Measurements from ENCODE around the gene TREX2. TPM values are rescaled to one million over a fixed set of nuclear protein-coding genes. Genes with fewer than 3 reads are reported as not detected.

Gene TREX2
- polyA plus RNA-seq, 1 donor (not counting 4 experiments of a cell fraction or from before 2014, with no cell fraction given), result 0.31 TPM

DNA sequence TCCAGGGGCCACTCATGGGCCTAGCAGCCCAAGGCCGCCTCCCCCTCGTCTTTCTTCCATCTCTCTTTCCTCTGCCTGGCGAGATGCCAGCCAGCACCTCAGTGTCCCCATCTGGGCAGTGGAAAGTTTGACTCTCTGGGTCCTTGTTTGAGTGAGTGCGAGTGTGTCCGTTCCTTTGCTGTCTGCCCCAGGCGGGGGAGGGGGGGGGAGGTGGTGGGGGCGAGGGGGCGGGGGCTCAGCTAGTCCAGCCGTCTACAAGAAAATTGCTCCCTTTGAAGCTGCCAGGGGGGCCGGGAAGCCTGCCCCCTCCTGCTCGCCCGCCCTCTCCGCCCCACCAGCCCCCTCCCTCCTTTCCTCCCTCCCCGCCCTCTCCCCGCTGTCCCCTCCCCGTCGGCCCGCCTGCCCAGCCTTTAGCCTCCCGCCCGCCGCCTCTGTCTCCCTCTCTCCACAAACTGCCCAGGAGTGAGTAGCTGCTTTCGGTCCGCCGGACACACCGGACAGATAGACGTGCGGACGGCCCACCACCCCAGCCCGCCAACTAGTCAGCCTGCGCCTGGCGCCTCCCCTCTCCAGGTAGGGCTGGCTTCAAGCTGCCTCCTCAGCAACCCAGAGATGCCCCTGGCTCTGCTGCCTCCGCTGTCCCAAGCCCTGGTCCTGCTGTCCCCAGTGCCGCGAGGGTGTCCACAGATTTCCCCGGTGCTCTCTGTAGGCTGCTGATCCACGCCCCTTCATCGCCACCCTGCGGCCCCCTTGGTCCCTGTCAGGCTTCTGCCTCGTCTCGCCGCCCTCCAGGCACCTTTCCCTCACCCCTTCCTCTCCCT is 48.9 kb upstream of the TREX2 start, which contains the start of gene BGN:
Gene BGN (plus strand): TSS at position 440 of the 821 bp plus-strand sequence. CDS start 9,652 bp downstream, outside the sequence.
- H2AFZ ChIP-seq (ENCODE audit: control insufficient read depth, low read length), result peak within 1 kb of the TSS; percentile 15
- DNase-seq (ENCODE audit: low read depth, low spot score) (no peak), FAIRE-seq (no peak)
- peak within 1 kb of the TSS; percentile 41 for H3K4me2 ChIP-seq (ENCODE audit: control insufficient read depth, extremely low read depth, insufficient read depth, low read depth, low read length)
- no peaks in the 10 kb centered on the region for H3K79me2 ChIP-seq (ENCODE audit: control insufficient read depth, insufficient read depth, low read length)
- no peaks in the 10 kb centered on the region for H4K20me1 ChIP-seq (ENCODE audit: control insufficient read depth, extremely low read depth, insufficient read depth, low read length)
- dilution Hi-C loops (cut with MboI; ENCODE audit: extremely low pct_ligation_motif_present, low sequenced_read_pairs), result no loop called here
- H3K27me3 ChIP-seq (ENCODE audit: control insufficient read depth, extremely low read depth, insufficient read depth, low read length), result peaks cover 33% of the 10 kb centered on the region
- no peak within 1 kb of the TSS for H3K27ac ChIP-seq (ENCODE audit: control insufficient read depth, insufficient read depth, low read length)
- H3K9me1 ChIP-seq (ENCODE audit: control insufficient read depth, extremely low read depth, insufficient read depth, low read length), result no peaks in the 10 kb centered on the region
- H3K4me1 ChIP-seq (ENCODE audit: control insufficient read depth, extremely low read depth, insufficient read depth, low read length), result peaks cover 2% of the 10 kb centered on the region
- H3K9ac ChIP-seq (ENCODE audit: control insufficient read depth, extremely low read depth, insufficient read depth, low read length), result no peak within 1 kb of the TSS
- H3K9me3 ChIP-seq (ENCODE audit: control insufficient read depth, low read depth, low read length), result no peaks in the 10 kb centered on the region
- H3K36me3 ChIP-seq (ENCODE audit: control insufficient read depth in 2 of 2, extremely low read depth in 1 of 2, insufficient read depth in 2 of 2, low read length in 2 of 2), result no peaks in the 10 kb centered on the region
- peak within 1 kb of the TSS in 1 of 3 experiments; percentile 27 for H3K4me3 ChIP-seq (ENCODE audit: control insufficient read depth in 2 of 3, extremely low read depth in 1 of 3, insufficient read depth in 2 of 3, low read depth in 1 of 3, low read length in 3 of 3)
- TF ChIP-seq, protein P1, sequence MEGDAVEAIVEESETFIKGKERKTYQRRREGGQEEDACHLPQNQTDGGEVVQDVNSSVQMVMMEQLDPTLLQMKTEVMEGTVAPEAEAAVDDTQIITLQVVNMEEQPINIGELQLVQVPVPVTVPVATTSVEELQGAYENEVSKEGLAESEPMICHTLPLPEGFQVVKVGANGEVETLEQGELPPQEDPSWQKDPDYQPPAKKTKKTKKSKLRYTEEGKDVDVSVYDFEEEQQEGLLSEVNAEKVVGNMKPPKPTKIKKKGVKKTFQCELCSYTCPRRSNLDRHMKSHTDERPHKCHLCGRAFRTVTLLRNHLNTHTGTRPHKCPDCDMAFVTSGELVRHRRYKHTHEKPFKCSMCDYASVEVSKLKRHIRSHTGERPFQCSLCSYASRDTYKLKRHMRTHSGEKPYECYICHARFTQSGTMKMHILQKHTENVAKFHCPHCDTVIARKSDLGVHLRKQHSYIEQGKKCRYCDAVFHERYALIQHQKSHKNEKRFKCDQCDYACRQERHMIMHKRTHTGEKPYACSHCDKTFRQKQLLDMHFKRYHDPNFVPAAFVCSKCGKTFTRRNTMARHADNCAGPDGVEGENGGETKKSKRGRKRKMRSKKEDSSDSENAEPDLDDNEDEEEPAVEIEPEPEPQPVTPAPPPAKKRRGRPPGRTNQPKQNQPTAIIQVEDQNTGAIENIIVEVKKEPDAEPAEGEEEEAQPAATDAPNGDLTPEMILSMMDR (optimal IDR thresholded peaks at IDR 0.05 in 1 of 3, IDR thresholded peaks at IDR 0.05 in 1 of 3, conservative IDR thresholded peaks at IDR 0.05 in 1 of 3; ENCODE audit: extremely low read depth in 1 of 3, insufficient read depth in 2 of 3, low read length in 3 of 3), result no peak

DNA sequence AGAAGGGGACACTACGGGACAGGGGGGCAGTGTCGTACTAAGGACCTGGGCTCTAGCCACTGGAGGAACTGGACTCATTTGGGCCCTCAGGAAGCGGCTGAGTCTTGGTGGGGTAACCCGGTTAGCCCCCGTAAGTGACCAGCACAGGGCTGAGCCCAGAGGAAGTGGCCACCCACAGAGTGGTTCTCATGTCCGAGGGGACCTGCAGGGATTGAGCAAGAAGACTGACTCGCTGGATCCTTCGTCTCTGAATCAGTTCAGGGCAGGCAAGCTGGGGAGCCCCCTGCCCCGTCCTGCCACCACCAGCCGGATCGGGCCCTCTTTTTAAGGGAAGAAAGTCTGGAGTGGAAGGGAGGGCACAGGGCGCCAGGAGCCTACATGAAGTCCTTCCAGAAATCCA is 48.2 kb upstream of the TREX2 start:
- Histone ChIP-seq H3K4me2 (ENCODE audit: control insufficient read depth, extremely low read depth, insufficient read depth, low read depth, low read length) (no peak overlapping the region), H2AFZ (ENCODE audit: control insufficient read depth, low read length) (no peak overlapping the region), H3K9me1 (ENCODE audit: control insufficient read depth, extremely low read depth, insufficient read depth, low read length) (no peaks in the 10 kb centered on the region), H3K4me3 (ENCODE audit: control insufficient read depth in 2 of 3, extremely low read depth in 1 of 3, insufficient read depth in 2 of 3, low read depth in 1 of 3, low read length in 3 of 3) (no peak overlapping the region), H3K79me2 (ENCODE audit: control insufficient read depth, insufficient read depth, low read length) (no peaks in the 10 kb centered on the region), H3K9ac (ENCODE audit: control insufficient read depth, extremely low read depth, insufficient read depth, low read length) (no peak overlapping the region), H3K27ac (ENCODE audit: control insufficient read depth, insufficient read depth, low read length) (no peak overlapping the region), H3K36me3 (ENCODE audit: control insufficient read depth in 2 of 2, extremely low read depth in 1 of 2, insufficient read depth in 2 of 2, low read length in 2 of 2) (no peaks in the 10 kb centered on the region), H4K20me1 (ENCODE audit: control insufficient read depth, extremely low read depth, insufficient read depth, low read length) (no peaks in the 10 kb centered on the region), H3K4me1 (ENCODE audit: control insufficient read depth, extremely low read depth, insufficient read depth, low read length) (peaks cover 2% of the 10 kb centered on the region), H3K27me3 (ENCODE audit: control insufficient read depth, extremely low read depth, insufficient read depth, low read length) (peaks cover 26% of the 10 kb centered on the region), H3K9me3 (ENCODE audit: control insufficient read depth, low read depth, low read length) (no peaks in the 10 kb centered on the region)
- FAIRE-seq (no peak), DNase-seq (ENCODE audit: low read depth, low spot score) (no peak)
- TF ChIP-seq EZH2 (IDR thresholded peaks at IDR 0.05; ENCODE audit: low read length), result no peak
- TF ChIP-seq, protein P1 (optimal IDR thresholded peaks at IDR 0.05 in 1 of 3, IDR thresholded peaks at IDR 0.05 in 1 of 3, conservative IDR thresholded peaks at IDR 0.05 in 1 of 3; ENCODE audit: extremely low read depth in 1 of 3, insufficient read depth in 2 of 3, low read length in 3 of 3), result no peak
- dilution Hi-C loops (cut with MboI; ENCODE audit: extremely low pct_ligation_motif_present, low sequenced_read_pairs), result no loop called here
